Measurements from ENCODE around the gene PIGA.

PIGA gene

GRCh38 chrX:15356444-15356843, 21.1 kb upstream of the PIGA start:
- Histone ChIP-seq H2AFZ (ENCODE audit: low read depth) (no peak overlapping the region), H3K4me3 (IDR thresholded peaks at IDR 0.05; ENCODE audit: insufficient read depth, low read depth, low read length) (no peak overlapping the region), H4K20me1 (ENCODE audit: insufficient read depth) (no peaks in the 10 kb centered on the region), H3K27me3 (ENCODE audit: insufficient read depth, low read depth) (no peaks in the 10 kb centered on the region), H3K4me2 (no peak overlapping the region), H3K79me2 (ENCODE audit: insufficient read depth, low read depth) (no peaks in the 10 kb centered on the region), H3K36me3 (ENCODE audit: insufficient read depth) (no peaks in the 10 kb centered on the region), H3K27ac (no peak overlapping the region), H3K9ac (no peak overlapping the region), H3K4me1 (ENCODE audit: low read depth, poor library complexity, severe bottlenecking) (peaks cover 2% of the 10 kb centered on the region)
- TF ChIP-seq CTCF (conservative IDR thresholded peaks at IDR 0.05; ENCODE audit: low read depth, low read length): no peak

GRCh38 chrX:15350329-15350996, 15.1 kb upstream of the PIGA start:
- TF ChIP-seq CTCF (conservative IDR thresholded peaks at IDR 0.05; ENCODE audit: low read depth, low read length): no peak
- H2AFZ ChIP-seq (ENCODE audit: low read depth): no peak overlapping the region
- no peaks in the 10 kb centered on the region for H3K79me2 ChIP-seq (ENCODE audit: insufficient read depth, low read depth)
- H3K27ac ChIP-seq: no peak overlapping the region
- H3K36me3 ChIP-seq (ENCODE audit: insufficient read depth): no peaks in the 10 kb centered on the region
- H3K9ac ChIP-seq: no peak overlapping the region
- no peaks in the 10 kb centered on the region for H4K20me1 ChIP-seq (ENCODE audit: insufficient read depth)
- no peaks in the 10 kb centered on the region for H3K4me1 ChIP-seq (ENCODE audit: low read depth, poor library complexity, severe bottlenecking)
- no peak overlapping the region for H3K4me3 ChIP-seq (IDR thresholded peaks at IDR 0.05; ENCODE audit: insufficient read depth, low read depth, low read length)
- no peak overlapping the region for H3K4me2 ChIP-seq
- no peaks in the 10 kb centered on the region for H3K27me3 ChIP-seq (ENCODE audit: insufficient read depth, low read depth)

GRCh38 chrX:15349046-15349445, 13.7 kb upstream of the PIGA start:
- Histone ChIP-seq H3K4me1 (ENCODE audit: low read depth, poor library complexity, severe bottlenecking) (no peaks in the 10 kb centered on the region), H3K27ac (no peak overlapping the region), H2AFZ (ENCODE audit: low read depth) (no peak overlapping the region), H3K4me3 (IDR thresholded peaks at IDR 0.05; ENCODE audit: insufficient read depth, low read depth, low read length) (no peak overlapping the region), H4K20me1 (ENCODE audit: insufficient read depth) (no peaks in the 10 kb centered on the region), H3K9ac (no peak overlapping the region), H3K36me3 (ENCODE audit: insufficient read depth) (no peaks in the 10 kb centered on the region), H3K4me2 (no peak overlapping the region), H3K79me2 (ENCODE audit: insufficient read depth, low read depth) (no peaks in the 10 kb centered on the region), H3K27me3 (ENCODE audit: insufficient read depth, low read depth) (no peaks in the 10 kb centered on the region)
- peak; percentile 64 for TF ChIP-seq CTCF (conservative IDR thresholded peaks at IDR 0.05; ENCODE audit: low read depth, low read length)

GRCh38 chrX:15345976-15346375, 10.7 kb upstream of the PIGA start:
- TF ChIP-seq CTCF (conservative IDR thresholded peaks at IDR 0.05; ENCODE audit: low read depth, low read length): no peak
- H3K79me2 ChIP-seq (ENCODE audit: insufficient read depth, low read depth): no peaks in the 10 kb centered on the region
- no peak overlapping the region for H3K27ac ChIP-seq
- no peaks in the 10 kb centered on the region for H4K20me1 ChIP-seq (ENCODE audit: insufficient read depth)
- H3K36me3 ChIP-seq (ENCODE audit: insufficient read depth): no peaks in the 10 kb centered on the region
- H3K9ac ChIP-seq: no peak overlapping the region
- H3K4me3 ChIP-seq (IDR thresholded peaks at IDR 0.05; ENCODE audit: insufficient read depth, low read depth, low read length): no peak overlapping the region
- no peaks in the 10 kb centered on the region for H3K27me3 ChIP-seq (ENCODE audit: insufficient read depth, low read depth)
- H3K4me1 ChIP-seq (ENCODE audit: low read depth, poor library complexity, severe bottlenecking): no peaks in the 10 kb centered on the region
- H2AFZ ChIP-seq (ENCODE audit: low read depth): no peak overlapping the region
- no peak overlapping the region for H3K4me2 ChIP-seq
